ENCODE data around the gene TAMALIN.

TAMALIN gene

DNA sequence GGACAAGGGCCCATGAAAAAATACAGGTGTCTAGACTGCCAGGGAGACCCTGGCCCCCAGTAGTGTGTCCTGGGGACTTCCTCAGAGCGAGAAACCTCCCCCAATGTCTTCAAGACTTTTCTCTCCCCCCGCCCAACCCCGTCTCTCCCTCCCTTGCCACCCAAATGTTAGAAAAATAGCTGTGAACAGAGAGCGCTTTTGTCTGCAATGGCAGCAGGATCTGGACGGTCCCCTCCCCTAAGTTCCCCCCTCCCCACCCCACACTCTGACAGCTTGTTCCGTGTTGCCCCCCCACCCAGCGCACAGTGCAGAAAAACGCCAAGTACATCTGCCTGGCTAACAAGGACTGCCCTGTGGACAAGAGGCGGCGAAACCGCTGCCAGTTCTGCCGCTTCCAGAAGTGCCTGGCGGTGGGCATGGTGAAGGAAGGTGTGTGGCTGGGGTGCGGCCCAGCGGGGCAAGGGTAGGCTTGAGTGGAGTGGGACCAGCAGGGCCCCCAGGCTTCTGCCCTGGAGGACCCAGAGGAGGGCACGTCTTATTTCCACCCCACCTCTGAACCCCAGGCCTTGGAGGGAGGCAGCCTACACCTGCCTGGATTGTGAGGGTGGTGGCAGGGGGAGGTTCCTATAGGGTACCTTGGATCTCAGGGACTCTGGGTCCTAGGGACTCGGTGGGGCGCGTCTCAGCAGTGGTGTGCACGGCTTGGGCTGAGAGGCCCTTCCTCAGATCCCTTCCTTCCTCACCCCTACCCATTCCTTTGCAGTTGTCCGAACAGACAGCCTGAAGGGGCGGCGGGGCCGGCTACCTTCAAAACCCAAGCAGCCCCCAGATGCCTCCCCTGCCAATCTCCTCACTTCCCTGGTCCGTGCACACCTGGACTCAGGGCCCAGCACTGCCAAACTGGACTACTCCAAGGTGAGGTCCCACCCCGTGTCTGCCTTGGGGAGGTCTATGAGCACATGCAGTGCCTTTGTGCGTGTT, 49.3 kb downstream of the TAMALIN start:
- DNase-seq, result no peak

DNA sequence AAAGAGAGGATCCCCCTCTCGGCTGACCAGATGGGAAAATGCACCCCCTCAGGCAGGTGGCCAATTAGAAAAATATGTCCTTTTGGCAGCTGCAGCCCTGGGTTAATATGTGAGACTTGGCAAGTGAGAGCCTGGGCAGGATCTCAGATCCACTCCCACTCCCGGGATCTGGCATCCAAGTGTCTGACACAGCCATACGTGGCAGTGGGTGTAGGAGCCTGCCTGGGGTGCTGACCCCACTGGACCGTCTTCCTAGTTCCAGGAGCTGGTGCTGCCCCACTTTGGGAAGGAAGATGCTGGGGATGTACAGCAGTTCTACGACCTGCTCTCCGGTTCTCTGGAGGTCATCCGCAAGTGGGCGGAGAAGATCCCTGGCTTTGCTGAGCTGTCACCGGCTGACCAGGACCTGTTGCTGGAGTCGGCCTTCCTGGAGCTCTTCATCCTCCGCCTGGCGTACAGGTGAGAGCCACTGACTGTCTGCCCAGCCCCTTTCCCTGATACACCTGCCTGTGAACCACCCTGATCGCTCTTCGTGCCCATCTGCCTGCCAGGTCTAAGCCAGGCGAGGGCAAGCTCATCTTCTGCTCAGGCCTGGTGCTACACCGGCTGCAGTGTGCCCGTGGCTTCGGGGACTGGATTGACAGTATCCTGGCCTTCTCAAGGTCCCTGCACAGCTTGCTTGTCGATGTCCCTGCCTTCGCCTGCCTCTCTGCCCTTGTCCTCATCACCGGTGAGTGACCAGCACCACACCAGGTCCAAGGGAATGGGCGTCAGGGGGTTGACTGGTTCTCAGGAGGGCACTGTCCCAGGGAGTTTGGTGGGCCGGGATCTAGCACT, 50.3 kb downstream of the TAMALIN start:
- DNase-seq, result no peak

- no peak for DNase-seq
These were observed 51.2 kb downstream of the TAMALIN start for GRCh38 chr12:52057638-52058576.

DNA sequence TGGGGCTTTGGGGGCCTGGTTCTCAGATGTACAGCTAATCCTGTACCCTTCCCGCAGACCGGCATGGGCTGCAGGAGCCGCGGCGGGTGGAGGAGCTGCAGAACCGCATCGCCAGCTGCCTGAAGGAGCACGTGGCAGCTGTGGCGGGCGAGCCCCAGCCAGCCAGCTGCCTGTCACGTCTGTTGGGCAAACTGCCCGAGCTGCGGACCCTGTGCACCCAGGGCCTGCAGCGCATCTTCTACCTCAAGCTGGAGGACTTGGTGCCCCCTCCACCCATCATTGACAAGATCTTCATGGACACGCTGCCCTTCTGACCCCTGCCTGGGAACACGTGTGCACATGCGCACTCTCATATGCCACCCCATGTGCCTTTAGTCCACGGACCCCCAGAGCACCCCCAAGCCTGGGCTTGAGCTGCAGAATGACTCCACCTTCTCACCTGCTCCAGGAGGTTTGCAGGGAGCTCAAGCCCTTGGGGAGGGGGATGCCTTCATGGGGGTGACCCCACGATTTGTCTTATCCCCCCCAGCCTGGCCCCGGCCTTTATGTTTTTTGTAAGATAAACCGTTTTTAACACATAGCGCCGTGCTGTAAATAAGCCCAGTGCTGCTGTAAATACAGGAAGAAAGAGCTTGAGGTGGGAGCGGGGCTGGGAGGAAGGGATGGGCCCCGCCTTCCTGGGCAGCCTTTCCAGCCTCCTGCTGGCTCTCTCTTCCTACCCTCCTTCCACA, 52.0 kb downstream of the TAMALIN start:
- no peak for DNase-seq

GRCh38 chr12:52059582-52060497, 53.1 kb downstream of the TAMALIN start:
- no peak for DNase-seq

- DNase-seq, result no peak
These were observed 53.9 kb downstream of the TAMALIN start for GRCh38 chr12:52060498-52061177.

GRCh38 chr12:52061470-52062166, 54.9 kb downstream of the TAMALIN start:
- no peak for DNase-seq

DNA sequence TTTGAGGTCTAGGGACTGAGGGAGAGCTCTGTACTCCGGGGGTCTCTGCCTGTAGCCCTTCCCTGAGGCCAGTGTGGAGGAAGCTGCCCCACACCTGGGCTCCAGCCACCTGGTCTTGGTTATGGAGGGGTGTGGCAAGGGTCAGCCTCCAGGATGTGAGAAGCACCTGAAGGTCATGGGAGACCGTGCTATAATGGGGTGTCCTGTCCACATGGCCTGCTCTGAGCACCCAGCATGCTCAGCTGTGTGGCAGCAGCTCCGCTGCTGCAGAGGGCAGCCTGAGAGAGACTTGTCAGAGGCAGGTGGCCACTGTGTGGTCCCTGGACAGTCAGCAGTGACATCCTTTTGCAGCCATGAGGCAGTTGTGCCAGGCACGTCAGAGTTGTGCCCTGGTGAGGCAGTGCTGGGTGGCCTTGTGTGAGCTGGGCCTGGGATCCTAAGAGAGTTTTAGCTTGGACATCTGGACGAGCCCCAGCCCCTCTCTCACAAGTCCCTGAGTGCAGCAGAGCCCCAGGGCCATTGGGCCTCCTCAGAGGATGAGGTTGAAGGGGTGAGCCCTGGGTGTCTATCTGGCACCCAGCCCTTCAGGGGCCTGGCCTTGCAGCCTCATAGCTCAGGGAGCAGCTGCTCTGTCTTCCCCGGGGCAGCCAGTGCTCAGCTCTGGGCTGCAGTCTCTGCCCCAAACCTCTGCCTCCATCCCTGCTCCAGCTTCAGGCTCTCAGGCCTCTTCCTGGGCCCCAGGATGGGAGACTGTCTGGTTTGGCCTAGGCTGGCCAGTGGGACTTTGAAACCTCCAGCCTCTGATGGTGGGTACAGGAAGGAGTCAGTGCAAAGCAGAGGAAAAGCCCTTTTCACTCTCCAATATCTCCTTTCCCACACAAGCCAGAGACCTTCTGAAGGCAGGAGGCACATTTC, 55.7 kb downstream of the TAMALIN start:
- no peak for DNase-seq

DNA sequence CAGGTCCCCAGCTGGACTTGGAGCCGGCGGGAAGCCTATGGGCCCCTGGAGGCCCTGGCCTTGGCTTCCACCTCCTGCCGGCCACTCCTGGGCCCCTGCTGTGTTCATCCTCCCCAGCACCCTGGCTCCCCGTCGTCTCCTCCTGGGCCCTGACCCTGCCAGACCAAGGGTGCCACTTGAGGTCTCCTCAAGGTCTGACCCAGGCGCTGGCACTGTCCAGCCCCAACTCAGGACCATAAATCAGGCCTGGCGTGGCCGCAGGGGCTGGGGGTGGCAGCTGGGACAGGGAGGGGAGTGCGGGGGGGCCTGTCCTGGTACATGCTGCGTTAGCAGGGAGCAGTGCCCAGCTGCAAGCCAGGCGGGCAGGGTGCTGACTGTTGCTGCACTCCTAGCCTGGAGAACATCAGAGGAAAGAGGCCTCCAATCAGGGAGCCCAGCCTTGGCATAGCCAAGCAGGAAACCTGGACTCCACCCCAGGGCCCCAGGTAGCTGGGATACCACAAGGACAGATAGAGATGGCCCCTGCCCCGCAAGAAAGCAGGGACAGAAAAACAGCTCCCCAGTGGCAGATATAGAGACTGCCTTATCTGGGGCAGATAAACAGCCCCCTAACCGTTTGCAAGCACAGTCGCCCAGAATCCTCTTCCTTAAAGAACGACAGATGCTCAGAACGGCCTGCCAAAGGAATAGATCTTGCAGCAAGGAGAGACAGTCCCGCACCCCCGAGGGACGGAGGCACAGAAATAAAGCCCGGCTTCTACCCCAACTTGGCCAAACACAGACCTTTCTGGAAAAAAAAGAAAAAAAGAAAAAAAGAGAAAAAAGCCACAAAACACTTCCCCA, 56.6 kb downstream of the TAMALIN start:
- DNase-seq, result no peak

GRCh38 chr12:52063981-52064649, 57.4 kb downstream of the TAMALIN start:
- DNase-seq, result no peak

All from CD4-positive, alpha-beta T cell treated with Interleukin-17A for 4 hours (primary cell).